Measurements from ENCODE around the gene ATCAY.

ATCAY gene

DNA sequence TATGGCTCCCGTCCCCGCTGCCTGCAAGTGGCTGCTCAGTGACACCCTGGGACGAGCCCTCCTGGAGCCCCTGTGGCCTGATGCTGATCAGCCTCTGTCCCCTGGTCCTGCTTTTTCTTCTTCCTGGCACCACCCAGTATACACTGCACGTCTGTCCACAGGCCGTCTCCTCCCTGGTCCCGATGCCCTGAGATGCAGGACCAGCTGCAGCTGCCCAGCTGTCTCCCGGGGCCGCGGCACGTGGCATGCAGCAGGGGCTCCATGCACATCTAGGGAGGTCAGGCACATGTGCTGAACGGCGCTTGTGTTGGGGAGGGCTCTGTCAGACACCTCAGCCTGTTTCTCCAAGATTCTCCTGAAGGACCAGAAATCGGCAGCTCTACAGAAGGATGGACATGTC, 41.8 kb upstream of the ATCAY start:
- Histone ChIP-seq H3K27ac (ENCODE audit: low read depth, low read length) (no peak overlapping the region), H3K4me1 (ENCODE audit: control insufficient read depth in 5 of 5, insufficient read depth in 5 of 5, low read length in 5 of 5) (no peaks in the 10 kb centered on the region), H3K9ac (ENCODE audit: low read length in 5 of 5) (no peak overlapping the region), H3K36me3 (ENCODE audit: control insufficient read depth in 5 of 5, insufficient read depth in 5 of 5, low read length in 5 of 5) (no peaks in the 10 kb centered on the region), H3K27me3 (ENCODE audit: control insufficient read depth in 5 of 5, insufficient read depth in 4 of 5, low read length in 5 of 5) (peaks cover 4 to 10% (median 8%) of the 10 kb centered on the region in 5 donors), H3K4me3 (ENCODE audit: low read depth in 1 of 5, low read length in 5 of 5) (no peak overlapping the region), H3K9me3 (ENCODE audit: control insufficient read depth in 5 of 5, low read length in 5 of 5) (peaks cover 0 to 7% (median 0%) of the 10 kb centered on the region in 5 donors)

DNA sequence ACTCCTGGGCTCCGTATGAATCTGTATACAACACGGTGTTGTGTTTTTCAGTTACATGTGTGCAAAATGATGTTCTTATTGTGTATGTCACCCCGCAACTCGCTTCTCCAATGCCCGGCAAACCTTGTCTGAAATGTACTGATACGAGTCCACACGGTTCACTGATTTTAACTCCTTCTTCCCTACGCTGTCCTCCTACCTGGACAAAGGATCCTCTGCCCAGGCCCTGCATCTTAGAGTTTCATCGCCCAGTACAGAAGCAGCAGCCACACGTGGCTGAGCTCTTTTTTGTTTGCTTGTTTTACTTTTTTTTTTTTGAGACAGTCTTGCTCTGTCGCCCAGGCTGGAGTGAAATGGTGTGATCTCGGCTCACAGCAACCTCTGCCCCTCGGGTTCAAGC, 40.5 kb upstream of the ATCAY start:
- Histone ChIP-seq H3K9me3 (ENCODE audit: control insufficient read depth in 5 of 5, low read length in 5 of 5) (peaks cover 0 to 7% (median 0%) of the 10 kb centered on the region in 5 donors), H3K36me3 (ENCODE audit: control insufficient read depth in 5 of 5, insufficient read depth in 5 of 5, low read length in 5 of 5) (no peaks in the 10 kb centered on the region), H3K9ac (ENCODE audit: low read length in 5 of 5) (no peak overlapping the region), H3K27me3 (ENCODE audit: control insufficient read depth in 5 of 5, insufficient read depth in 4 of 5, low read length in 5 of 5) (peaks cover 0 to 4% (median under 1%) of the 10 kb centered on the region in 5 donors), H3K4me1 (ENCODE audit: control insufficient read depth in 5 of 5, insufficient read depth in 5 of 5, low read length in 5 of 5) (no peaks in the 10 kb centered on the region), H3K27ac (ENCODE audit: low read depth, low read length) (no peak overlapping the region), H3K4me3 (ENCODE audit: low read depth in 1 of 5, low read length in 5 of 5) (no peak overlapping the region)

DNA sequence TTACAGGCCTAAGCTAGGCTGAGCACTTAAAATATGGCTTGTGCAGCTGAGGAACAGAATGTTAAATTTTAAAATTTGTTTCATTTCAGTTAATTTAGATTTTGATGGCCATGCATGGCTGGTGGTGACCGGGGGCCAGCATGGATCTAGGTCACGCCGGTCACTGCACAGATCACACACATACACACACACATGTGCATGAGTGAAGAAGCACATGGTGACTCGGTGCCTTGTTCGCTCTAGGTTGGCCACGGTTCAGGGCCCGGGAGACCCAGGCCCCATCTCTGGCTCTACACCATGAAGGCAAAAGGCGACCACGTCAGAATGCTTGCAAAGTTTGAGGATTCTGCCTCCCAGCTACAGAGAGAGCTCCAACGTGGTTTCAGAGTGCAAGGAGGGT, 39.7 kb upstream of the ATCAY start:
- H3K9ac ChIP-seq (ENCODE audit: low read length in 5 of 5), result no peak overlapping the region

DNA sequence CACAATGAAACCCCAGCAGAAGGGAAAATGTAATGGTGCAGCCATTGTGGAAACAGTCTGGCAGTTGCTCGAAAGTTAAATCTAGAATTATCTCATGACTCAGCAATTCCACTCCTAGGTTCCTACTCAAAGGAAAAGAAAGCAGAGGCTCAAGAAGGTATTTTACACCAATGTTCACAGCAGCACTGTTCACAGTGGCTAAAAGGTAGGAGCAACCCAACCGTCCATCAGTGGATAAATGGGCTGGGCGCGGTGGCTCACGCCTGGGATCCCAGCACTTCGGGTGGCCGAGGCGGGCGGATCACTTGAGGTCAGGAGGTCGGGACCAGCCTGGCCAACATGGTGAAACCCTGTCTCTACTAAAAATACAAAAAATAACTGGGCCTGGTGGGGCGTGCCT, 37.5 kb upstream of the ATCAY start:
- Histone ChIP-seq H3K36me3 (ENCODE audit: control insufficient read depth in 5 of 5, insufficient read depth in 5 of 5, low read length in 5 of 5) (no peaks in the 10 kb centered on the region), H3K27ac (ENCODE audit: low read depth, low read length) (no peak overlapping the region), H3K27me3 (ENCODE audit: control insufficient read depth in 5 of 5, insufficient read depth in 4 of 5, low read length in 5 of 5) (peaks cover 0 to 7% (median 3%) of the 10 kb centered on the region in 5 donors), H3K4me1 (ENCODE audit: control insufficient read depth in 5 of 5, insufficient read depth in 5 of 5, low read length in 5 of 5) (no peaks in the 10 kb centered on the region), H3K9ac (ENCODE audit: low read length in 5 of 5) (no peak overlapping the region), H3K4me3 (ENCODE audit: low read depth in 1 of 5, low read length in 5 of 5) (no peak overlapping the region), H3K9me3 (ENCODE audit: control insufficient read depth in 5 of 5, low read length in 5 of 5) (peaks cover 0 to 6% (median 3%) of the 10 kb centered on the region in 5 donors)

More for the DNA sequence above, 39.7 kb upstream of the ATCAY start:
- H3K27me3 ChIP-seq (ENCODE audit: control insufficient read depth in 5 of 5, insufficient read depth in 4 of 5, low read length in 5 of 5), result peaks cover 0 to 4% (median 0%) of the 10 kb centered on the region in 5 donors
- H3K36me3 ChIP-seq (ENCODE audit: control insufficient read depth in 5 of 5, insufficient read depth in 5 of 5, low read length in 5 of 5), result no peaks in the 10 kb centered on the region
- H3K4me1 ChIP-seq (ENCODE audit: control insufficient read depth in 5 of 5, insufficient read depth in 5 of 5, low read length in 5 of 5), result no peaks in the 10 kb centered on the region
- no peak overlapping the region for H3K27ac ChIP-seq (ENCODE audit: low read depth, low read length)
- no peak overlapping the region for H3K4me3 ChIP-seq (ENCODE audit: low read depth in 1 of 5, low read length in 5 of 5)
- H3K9me3 ChIP-seq (ENCODE audit: control insufficient read depth in 5 of 5, low read length in 5 of 5), result peaks cover 0 to 7% (median 0%) of the 10 kb centered on the region in 5 donors

DNA sequence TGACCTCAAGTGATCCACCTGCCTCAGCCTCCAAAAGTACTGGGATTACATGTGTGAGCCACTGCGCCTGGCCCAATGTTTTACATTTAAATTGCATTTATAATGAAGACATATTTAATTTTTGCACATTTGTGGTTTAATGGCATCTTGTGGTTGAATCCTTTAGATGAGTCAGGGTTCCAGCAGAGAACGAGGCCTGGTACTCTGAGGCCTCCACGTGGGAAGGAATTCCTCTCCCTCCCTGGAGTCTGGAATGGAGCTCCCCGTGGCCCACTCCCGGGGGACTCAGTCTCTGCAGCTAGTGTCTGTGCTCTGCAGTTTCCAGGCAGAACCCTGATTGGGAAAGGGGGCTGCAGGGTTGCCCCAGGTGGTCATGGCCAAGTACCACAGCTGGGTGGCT, 35.9 kb upstream of the ATCAY start:
- Histone ChIP-seq H3K9ac (ENCODE audit: low read length in 5 of 5) (no peak overlapping the region), H3K4me1 (ENCODE audit: control insufficient read depth in 5 of 5, insufficient read depth in 5 of 5, low read length in 5 of 5) (no peaks in the 10 kb centered on the region), H3K36me3 (ENCODE audit: control insufficient read depth in 5 of 5, insufficient read depth in 5 of 5, low read length in 5 of 5) (no peaks in the 10 kb centered on the region), H3K4me3 (ENCODE audit: low read depth in 1 of 5, low read length in 5 of 5) (no peak overlapping the region), H3K9me3 (ENCODE audit: control insufficient read depth in 5 of 5, low read length in 5 of 5) (peaks cover 0 to 4% (median 3%) of the 10 kb centered on the region in 5 donors), H3K27ac (ENCODE audit: low read depth, low read length) (no peak overlapping the region), H3K27me3 (ENCODE audit: control insufficient read depth in 5 of 5, insufficient read depth in 4 of 5, low read length in 5 of 5) (peaks cover 0 to 6% (median 0%) of the 10 kb centered on the region in 5 donors)

DNA sequence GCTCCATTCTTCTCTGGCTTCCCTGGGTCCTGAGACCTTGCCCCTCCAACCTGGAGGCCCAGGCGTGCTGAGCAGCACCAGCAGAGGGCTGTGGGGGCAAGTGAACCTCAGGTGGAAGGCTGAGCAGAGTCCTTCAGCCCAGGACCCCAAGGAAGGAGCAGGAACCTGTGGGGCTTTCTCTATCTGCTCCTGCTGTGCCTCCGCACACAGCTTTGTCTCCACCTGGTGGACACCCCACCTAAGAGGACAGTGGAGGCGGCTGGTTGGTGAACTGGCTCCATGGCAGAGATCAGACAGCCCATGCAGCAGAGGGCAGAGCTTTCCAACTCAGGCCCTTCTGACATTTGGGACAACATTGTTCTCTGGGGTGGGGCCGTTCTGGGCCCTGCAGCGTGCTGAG, 31.4 kb upstream of the ATCAY start:
- no peak overlapping the region for H3K4me3 ChIP-seq (ENCODE audit: low read depth in 1 of 5, low read length in 5 of 5)
- H3K27me3 ChIP-seq (ENCODE audit: control insufficient read depth in 5 of 5, insufficient read depth in 4 of 5, low read length in 5 of 5), result peaks cover 0 to 10% (median 2%) of the 10 kb centered on the region in 5 donors
- H3K36me3 ChIP-seq (ENCODE audit: control insufficient read depth in 5 of 5, insufficient read depth in 5 of 5, low read length in 5 of 5), result no peaks in the 10 kb centered on the region
- H3K9ac ChIP-seq (ENCODE audit: low read length in 5 of 5), result no peak overlapping the region
- no peaks in the 10 kb centered on the region for H3K4me1 ChIP-seq (ENCODE audit: control insufficient read depth in 5 of 5, insufficient read depth in 5 of 5, low read length in 5 of 5)
- H3K9me3 ChIP-seq (ENCODE audit: control insufficient read depth in 5 of 5, low read length in 5 of 5), result peaks cover 3 to 26% (median 25%) of the 10 kb centered on the region in 5 donors
- no peak overlapping the region for H3K27ac ChIP-seq (ENCODE audit: low read depth, low read length)

DNA sequence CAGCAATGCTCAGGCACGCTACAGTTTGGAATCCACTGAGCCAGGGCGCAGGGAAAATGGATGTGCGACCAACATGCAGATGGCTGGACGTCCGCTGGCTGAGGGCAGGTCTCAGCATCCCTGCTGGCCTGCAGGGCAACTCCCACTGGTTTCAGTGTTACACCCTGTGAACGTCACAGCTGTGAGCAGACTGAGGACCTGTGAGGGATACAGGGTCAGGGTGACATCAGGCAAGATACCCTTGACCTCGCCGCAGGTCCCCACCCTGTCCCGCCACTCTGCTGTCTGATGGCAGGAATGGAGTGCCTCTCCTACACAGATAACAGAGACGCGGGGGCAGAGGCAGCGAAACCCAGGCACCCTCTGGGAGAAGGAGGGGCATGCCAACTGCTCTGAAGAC, 30.7 kb upstream of the ATCAY start:
- no peak overlapping the region for H3K27ac ChIP-seq (ENCODE audit: low read depth, low read length)
- H3K9ac ChIP-seq (ENCODE audit: low read length in 5 of 5), result no peak overlapping the region
- no peak overlapping the region for H3K4me3 ChIP-seq (ENCODE audit: low read depth in 1 of 5, low read length in 5 of 5)
- no peaks in the 10 kb centered on the region for H3K4me1 ChIP-seq (ENCODE audit: control insufficient read depth in 5 of 5, insufficient read depth in 5 of 5, low read length in 5 of 5)
- H3K9me3 ChIP-seq (ENCODE audit: control insufficient read depth in 5 of 5, low read length in 5 of 5), result peaks cover 3 to 26% (median 25%) of the 10 kb centered on the region in 5 donors
- peaks cover 0 to 10% (median 2%) of the 10 kb centered on the region in 5 donors for H3K27me3 ChIP-seq (ENCODE audit: control insufficient read depth in 5 of 5, insufficient read depth in 4 of 5, low read length in 5 of 5)
- H3K36me3 ChIP-seq (ENCODE audit: control insufficient read depth in 5 of 5, insufficient read depth in 5 of 5, low read length in 5 of 5), result no peaks in the 10 kb centered on the region

DNA sequence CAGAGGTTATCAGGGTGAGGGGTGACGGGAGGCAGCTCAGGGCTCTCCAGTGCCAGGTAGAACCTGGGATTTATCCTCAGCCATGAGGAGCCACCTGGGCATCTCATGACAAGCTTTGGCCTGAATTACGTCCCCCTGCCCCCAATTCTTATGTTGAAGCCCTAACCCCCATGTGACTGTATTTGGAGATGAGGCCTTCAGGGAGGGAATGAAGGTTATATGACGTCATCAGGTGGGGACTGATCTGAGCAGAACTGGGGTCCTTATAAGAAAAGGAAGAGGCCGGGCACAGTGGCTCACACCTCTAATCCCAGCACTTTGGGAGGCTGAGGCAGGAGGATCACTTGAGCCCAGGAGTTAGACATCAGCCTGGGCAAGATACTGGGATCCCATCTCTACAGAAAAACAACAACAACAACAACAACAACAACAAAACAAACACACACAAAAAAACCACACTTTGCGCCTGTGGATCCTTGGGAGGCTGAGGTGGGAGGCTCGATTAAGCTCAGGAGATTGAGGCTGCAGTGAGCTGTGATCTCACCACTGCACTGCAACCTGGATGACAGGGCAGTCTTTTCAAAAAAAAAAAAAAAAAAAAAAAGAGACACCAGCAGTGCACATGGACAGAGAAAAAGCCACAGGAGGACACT, 30.0 kb upstream of the ATCAY start:
- no peaks in the 10 kb centered on the region for H3K36me3 ChIP-seq (ENCODE audit: control insufficient read depth in 5 of 5, insufficient read depth in 5 of 5, low read length in 5 of 5)
- H3K4me3 ChIP-seq (ENCODE audit: low read depth in 1 of 5, low read length in 5 of 5), result no peak overlapping the region
- peaks cover 0 to 10% (median 2%) of the 10 kb centered on the region in 5 donors for H3K27me3 ChIP-seq (ENCODE audit: control insufficient read depth in 5 of 5, insufficient read depth in 4 of 5, low read length in 5 of 5)
- no peak overlapping the region for H3K9ac ChIP-seq (ENCODE audit: low read length in 5 of 5)
- no peaks in the 10 kb centered on the region for H3K4me1 ChIP-seq (ENCODE audit: control insufficient read depth in 5 of 5, insufficient read depth in 5 of 5, low read length in 5 of 5)
- H3K9me3 ChIP-seq (ENCODE audit: control insufficient read depth in 5 of 5, low read length in 5 of 5), result peaks cover 3 to 26% (median 25%) of the 10 kb centered on the region in 5 donors
- H3K27ac ChIP-seq (ENCODE audit: low read depth, low read length), result no peak overlapping the region

DNA sequence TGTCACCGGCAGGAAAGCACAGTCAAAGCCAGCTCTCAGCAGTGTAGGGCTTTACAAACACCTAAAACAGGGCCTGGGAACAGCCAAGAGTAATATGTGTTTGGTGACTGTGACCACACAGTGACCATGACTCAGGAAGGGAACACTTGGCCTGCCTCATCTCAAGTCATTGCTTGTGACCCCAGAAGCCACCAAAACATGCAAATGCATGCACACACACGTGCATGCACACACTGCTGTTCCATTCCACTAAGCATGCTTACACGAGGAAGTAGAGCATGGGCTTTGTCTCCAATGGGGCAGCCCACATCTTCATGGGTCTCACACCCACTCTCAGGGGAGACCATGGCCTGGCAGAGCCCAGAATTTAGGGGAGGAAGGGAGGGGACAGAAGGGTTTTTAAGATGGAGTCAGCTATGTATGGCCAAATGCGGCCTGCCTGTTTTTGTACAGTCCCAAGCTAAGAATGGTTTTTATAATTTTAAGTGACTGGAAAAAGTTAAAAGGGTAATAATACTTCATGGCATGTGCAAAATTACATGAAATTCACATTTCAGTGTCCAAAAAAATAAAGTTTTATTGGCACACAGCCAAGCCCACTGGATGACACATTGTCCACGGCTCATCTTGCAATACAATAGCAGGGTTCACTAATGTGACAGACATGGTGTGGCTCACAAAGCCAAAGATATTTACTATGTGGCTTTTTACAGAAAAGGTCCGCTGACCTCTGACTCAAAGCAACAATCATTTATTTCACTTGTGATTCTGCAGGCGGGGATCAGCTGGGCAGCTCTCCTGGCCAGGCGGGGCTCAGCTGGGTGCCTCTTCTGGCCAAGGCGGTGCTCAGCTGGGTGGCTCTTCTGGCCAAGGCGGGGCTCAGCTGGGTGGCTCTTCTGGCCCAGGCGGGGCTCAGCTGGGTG, 29.0 kb upstream of the ATCAY start:
- Histone ChIP-seq H3K27ac (ENCODE audit: low read depth, low read length) (no peak overlapping the region), H3K27me3 (ENCODE audit: control insufficient read depth in 5 of 5, insufficient read depth in 4 of 5, low read length in 5 of 5) (peaks cover 0 to 10% (median 2%) of the 10 kb centered on the region in 5 donors), H3K9me3 (ENCODE audit: control insufficient read depth in 5 of 5, low read length in 5 of 5) (peaks cover 3 to 26% (median 25%) of the 10 kb centered on the region in 5 donors), H3K4me3 (ENCODE audit: low read depth in 1 of 5, low read length in 5 of 5) (peak overlapping the region in 2 of 5 donors; percentile 19 to 28), H3K36me3 (ENCODE audit: control insufficient read depth in 5 of 5, insufficient read depth in 5 of 5, low read length in 5 of 5) (no peaks in the 10 kb centered on the region), H3K9ac (ENCODE audit: low read length in 5 of 5) (no peak overlapping the region), H3K4me1 (ENCODE audit: control insufficient read depth in 5 of 5, insufficient read depth in 5 of 5, low read length in 5 of 5) (no peaks in the 10 kb centered on the region)

DNA sequence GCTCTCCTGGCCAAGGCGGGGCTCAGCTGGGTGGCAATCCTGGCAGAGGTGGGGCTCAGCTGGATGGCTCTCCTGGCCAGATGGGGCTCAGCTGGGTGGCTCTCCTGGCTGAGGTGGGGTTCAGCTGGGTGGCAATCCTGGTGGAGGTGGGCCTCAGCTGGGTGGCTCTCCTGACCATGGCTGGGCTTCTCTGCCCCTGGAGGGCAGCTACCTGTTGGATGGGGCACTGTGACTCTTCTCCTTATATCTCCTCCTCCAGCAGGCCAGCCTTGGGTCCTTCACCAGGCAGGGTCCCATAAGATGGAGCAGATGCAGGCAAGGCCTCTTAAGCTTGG, 28.3 kb upstream of the ATCAY start:
- no peak overlapping the region for H3K9ac ChIP-seq (ENCODE audit: low read length in 5 of 5)
- H3K9me3 ChIP-seq (ENCODE audit: control insufficient read depth in 5 of 5, low read length in 5 of 5), result peaks cover 3 to 22% (median 21%) of the 10 kb centered on the region in 5 donors
- H3K27me3 ChIP-seq (ENCODE audit: control insufficient read depth in 5 of 5, insufficient read depth in 4 of 5, low read length in 5 of 5), result peaks cover 0 to 7% (median 0%) of the 10 kb centered on the region in 5 donors
- H3K27ac ChIP-seq (ENCODE audit: low read depth, low read length), result no peak overlapping the region
- H3K36me3 ChIP-seq (ENCODE audit: control insufficient read depth in 5 of 5, insufficient read depth in 5 of 5, low read length in 5 of 5), result no peaks in the 10 kb centered on the region
- no peaks in the 10 kb centered on the region for H3K4me1 ChIP-seq (ENCODE audit: control insufficient read depth in 5 of 5, insufficient read depth in 5 of 5, low read length in 5 of 5)
- peak overlapping the region in 3 of 5 donors; percentile 17 to 28 (median 19) for H3K4me3 ChIP-seq (ENCODE audit: low read depth in 1 of 5, low read length in 5 of 5)

Measured in subcutaneous abdominal adipose tissue (tissue), 5 donors.